Mononuclear cell (primary cell): ENCODE results near the gene C5orf63. TPM values are rescaled to one million over a fixed set of nuclear protein-coding genes. Genes with fewer than 3 reads are reported as not detected.
"Not testable (repeated sequence)": the region's sequence is repeated elsewhere in the genome, so short reads cannot be mapped to it uniquely, and the experiment has no call there.

Source experiments
- H3K27me3 ChIP-seq: 2 replicates; pipeline ENCODE4 v1.6.0; 2011; ENCODE audit warnings: low read length, control low read depth; ENCODE audit not compliant: insufficient read depth
- H3K4me1 ChIP-seq: 2 replicates; pipeline ENCODE4 v1.5.1; 2011; ENCODE audit warnings: mild to moderate bottlenecking, low read length, control low read depth; ENCODE audit not compliant: insufficient read depth
- H3K4me3 ChIP-seq: 2 replicates; pipeline ENCODE4 v1.5.1; 2011; ENCODE audit warnings: mild to moderate bottlenecking, low read length, moderate library complexity
- H3K9me3 ChIP-seq: 2 replicates; pipeline ENCODE4 v1.5.1; 2011; ENCODE audit warnings: low read depth, mild to moderate bottlenecking, control low read depth, low read length
- total RNA-seq: library from RNA; depleted of rRNA; stranded (reverse); fragments of >200 nt; gene quantifications from one replicate; pipeline ENCODE4 v1.2.3, GENCODE V29; 2012

C5orf63 gene
- total RNA-seq, 1 donor = 0.94 TPM

DNA sequence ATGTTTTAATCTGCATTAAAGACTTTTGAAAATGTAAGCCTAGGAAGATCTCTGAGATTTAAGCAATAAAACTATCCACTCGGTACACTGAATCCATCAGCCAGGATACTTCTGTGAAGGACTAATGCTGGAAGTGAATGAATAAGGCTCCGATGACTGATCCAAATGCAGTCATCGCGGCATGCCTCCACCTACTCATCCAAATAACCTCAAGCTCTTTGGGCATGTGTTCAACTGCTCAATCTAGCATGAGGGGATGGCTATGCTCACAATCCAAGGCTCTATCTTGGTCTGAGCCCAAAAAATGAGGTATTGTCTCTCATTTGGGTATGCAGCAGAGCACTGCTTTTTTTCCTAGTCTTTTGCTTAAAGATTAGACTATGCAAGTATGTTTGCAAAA, 62.1 kb downstream of the C5orf63 start:
- no peak overlapping the region for H3K4me3 ChIP-seq
- no peaks in the 10 kb centered on the region for H3K27me3 ChIP-seq
- H3K4me1 ChIP-seq = no peaks in the 10 kb centered on the region

DNA sequence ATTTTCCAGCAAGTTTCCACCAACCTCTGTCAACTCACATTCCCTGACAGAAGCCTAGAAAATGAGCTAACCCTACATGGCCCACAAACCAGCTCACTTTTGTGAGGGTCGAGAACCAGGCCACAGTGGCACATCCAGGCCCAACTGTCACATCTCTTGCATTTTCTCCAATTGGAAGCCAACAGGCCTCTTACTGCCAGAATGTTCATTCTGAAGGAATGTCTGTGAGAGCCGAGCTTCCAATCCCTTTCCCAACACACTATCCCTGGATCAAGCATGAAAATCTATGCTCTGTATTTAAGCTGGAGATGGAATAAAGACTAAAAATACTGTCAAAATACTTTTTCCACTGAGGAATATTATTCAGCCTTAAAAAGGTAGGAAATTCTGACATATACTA, 62.9 kb downstream of the C5orf63 start:
- H3K27me3 ChIP-seq = no peaks in the 10 kb centered on the region
- H3K9me3 ChIP-seq = no peaks in the 10 kb centered on the region
- no peak overlapping the region for H3K4me3 ChIP-seq
- no peaks in the 10 kb centered on the region for H3K4me1 ChIP-seq

More for the DNA sequence above, 62.1 kb downstream of the C5orf63 start:
- H3K9me3 ChIP-seq = no peaks in the 10 kb centered on the region

DNA sequence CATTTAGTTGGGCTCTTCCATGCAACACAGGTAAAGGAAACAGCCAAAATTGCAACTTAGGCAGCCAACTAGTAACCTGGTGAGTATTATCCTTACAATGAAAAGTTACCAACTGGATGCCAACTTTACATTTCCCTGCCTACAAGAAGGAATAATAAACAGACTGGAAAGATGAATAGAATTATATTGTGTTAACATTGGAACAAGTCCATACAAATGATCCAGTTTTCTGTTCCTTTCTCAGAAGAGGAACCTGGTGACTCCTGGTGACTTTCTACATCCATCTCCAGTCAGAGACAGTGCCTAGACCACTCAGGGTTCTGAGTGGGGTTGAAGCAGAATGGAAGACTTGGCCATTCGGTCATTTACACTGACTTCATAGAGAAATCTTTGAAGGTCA, 63.5 kb downstream of the C5orf63 start:
- no peaks in the 10 kb centered on the region for H3K4me1 ChIP-seq
- no peaks in the 10 kb centered on the region for H3K9me3 ChIP-seq
- no peak overlapping the region for H3K4me3 ChIP-seq
- no peaks in the 10 kb centered on the region for H3K27me3 ChIP-seq

DNA sequence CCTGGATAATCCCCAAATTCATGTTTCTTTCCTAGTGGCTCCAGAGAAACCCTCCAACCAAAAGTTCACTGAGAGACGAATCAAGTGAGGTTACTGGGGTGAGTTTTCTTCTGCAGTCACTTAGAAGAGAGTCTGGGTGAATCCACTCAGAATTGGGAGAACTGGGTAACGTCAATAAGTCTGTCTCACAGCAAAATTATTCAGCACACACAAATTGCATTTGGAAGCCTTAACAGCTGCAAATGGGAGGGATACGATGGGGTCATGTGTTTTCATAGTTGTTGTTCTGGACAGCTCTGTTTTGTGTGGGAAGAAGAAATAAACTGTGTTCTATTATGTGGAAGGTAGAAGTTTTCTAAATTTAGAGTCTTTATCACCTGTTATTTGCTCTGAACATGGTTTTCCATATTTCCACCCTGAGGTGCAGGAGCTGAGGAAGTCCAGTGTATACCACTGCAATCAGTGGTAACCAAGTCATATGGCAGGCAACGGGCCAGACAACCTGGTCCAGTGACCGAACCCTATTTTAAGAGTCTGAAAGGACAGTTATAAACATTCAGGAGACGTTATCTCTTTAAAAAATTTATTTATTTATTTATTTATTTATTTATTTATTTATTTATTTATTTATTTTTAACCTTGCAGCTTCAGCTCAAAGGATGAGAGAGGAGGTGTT, 64.9 kb downstream of the C5orf63 start:
- Histone ChIP-seq H3K4me3 (no peak overlapping the region), H3K9me3 (no peaks in the 10 kb centered on the region), H3K4me1 (no peaks in the 10 kb centered on the region), H3K27me3 (no peaks in the 10 kb centered on the region)

DNA sequence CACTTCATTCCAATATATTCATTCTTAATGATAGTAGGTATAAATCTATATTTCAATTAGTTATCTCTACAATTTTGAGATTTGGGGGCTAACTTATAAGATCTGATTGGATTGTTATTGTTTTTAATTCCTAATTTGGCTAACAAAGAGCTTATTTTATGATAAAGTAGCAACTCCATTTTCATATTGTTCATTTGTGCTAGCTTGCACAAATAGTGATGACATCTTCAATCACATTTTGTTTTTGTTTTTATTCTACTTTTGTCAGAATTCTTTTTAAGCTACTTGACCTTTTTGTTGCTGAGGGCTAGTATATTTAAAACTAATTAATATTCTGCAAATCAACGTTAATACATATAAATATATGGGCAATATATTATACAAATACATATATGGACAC, 65.8 kb downstream of the C5orf63 start:
- Histone ChIP-seq H3K9me3 (no peaks in the 10 kb centered on the region), H3K4me1 (no peaks in the 10 kb centered on the region), H3K27me3 (no peaks in the 10 kb centered on the region), H3K4me3 (no peak overlapping the region)

DNA sequence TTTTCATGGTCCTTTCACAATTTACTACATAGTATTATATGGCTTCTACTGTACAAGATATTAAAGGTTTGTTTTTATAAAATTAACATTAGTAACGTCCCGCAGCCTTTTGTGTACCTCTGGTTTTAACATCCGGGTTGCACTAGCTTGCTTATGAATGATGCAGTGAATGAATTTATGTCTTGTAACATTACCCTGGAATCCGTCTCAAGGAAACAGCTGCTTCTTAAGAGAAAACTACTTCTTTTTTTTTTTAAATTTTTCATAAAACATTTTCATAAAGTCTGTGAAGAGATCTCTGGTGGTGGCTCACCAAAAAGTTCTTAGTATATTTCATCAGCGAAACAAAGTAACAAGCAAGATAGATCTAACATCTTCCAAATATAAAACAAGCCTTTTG, 66.6 kb downstream of the C5orf63 start:
- Histone ChIP-seq H3K4me1 (no peaks in the 10 kb centered on the region), H3K27me3 (no peaks in the 10 kb centered on the region), H3K9me3 (no peaks in the 10 kb centered on the region), H3K4me3 (no peak overlapping the region)

DNA sequence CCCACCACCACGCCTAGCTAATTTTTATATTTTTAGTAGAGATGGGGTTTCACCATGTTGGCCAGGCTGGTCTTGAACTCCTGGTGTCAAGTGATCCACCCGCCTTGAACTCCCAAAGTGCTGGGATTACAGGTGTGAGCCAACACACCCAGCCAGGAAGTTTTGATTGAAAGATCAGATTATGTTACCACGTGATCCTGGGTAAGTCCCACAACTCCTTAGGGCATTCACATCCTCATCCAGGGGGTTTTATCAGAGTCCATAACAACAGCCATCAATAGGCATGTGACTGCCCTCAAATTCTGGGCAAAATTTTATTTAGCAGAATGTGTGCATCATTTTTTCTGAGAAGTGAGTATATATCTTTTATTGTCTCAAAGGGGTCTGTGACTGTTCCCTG, 68.0 kb downstream of the C5orf63 start:
- not testable (repeated sequence) for H3K27me3 ChIP-seq, H3K9me3 ChIP-seq, H3K4me3 ChIP-seq, H3K4me1 ChIP-seq

DNA sequence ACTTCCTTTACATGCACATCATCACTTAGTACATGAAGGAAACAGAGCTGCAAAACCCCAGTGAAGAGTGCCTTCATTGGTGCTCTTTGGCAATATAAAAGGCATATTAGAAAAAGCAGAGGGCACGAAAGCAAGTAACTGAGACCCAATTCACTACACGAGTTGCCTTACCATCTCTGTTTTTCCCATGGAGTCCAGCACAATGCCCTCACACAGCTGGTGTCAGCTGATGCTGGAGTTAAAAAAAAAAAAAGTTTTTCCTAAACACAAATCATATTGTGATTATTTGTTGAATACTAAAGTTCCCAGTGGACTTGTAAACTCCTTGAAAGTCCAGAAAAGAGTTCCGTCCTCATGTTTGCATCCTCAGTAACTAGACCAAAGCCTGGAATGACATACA, 68.6 kb downstream of the C5orf63 start:
- Histone ChIP-seq H3K4me3 (no peak overlapping the region), H3K27me3 (no peaks in the 10 kb centered on the region), H3K4me1 (no peaks in the 10 kb centered on the region), H3K9me3 (no peaks in the 10 kb centered on the region)

DNA sequence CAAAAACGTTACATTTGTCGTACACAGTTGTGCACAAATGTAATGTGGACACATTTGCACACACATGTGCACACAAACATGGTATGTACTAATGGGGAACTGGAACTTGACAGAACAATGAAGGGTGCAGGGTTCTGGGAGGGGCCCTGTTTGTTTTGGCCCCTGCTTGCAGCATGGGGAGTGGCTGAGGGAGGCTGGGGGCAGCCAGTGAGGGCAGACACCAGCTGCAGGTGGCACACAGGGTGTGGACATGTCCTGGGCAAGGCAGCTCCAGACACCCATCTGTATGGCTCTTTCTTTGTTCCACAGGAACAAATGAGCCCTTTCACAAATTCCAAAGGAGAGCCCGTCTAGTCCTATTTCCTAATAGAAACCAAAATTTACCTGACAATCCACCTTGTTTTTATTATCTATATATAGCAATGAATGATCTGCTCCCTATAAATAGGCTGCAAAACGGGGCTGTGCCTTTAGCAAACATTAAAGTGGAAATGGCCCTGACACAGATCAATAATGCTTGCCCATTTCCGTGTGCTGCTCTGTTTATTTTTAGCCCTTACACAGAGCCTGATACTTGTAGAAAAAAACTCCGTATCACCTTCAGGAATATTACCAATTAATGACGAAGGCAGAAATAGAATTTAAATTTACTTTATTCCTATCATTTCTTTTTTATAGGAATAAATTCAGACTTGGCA, 69.4 kb downstream of the C5orf63 start:
- Histone ChIP-seq H3K4me3 (no peak overlapping the region), H3K4me1 (no peaks in the 10 kb centered on the region), H3K27me3 (no peaks in the 10 kb centered on the region), H3K9me3 (no peaks in the 10 kb centered on the region)

DNA sequence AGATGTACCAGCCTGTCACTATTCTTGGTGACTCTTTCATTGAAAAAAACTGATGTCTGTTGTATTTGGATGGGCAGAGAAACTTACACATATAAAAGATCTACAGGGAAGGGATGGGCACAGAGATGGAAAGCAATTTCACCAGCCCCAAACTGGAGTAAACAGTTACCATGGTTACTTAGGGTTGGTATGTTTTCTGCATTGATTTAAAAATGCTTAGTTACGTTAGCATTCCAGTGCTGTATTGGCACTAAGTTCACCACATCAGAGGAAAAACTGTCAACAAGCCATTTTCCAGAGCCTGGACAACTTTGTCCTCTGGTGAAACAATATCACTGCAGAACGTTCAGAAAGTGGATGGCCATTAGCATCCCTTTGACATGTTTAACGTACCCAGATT, 70.9 kb downstream of the C5orf63 start:
- H3K27me3 ChIP-seq = no peaks in the 10 kb centered on the region
- H3K4me1 ChIP-seq = peaks cover 5% of the 10 kb centered on the region
- no peaks in the 10 kb centered on the region for H3K9me3 ChIP-seq
- no peak overlapping the region for H3K4me3 ChIP-seq

DNA sequence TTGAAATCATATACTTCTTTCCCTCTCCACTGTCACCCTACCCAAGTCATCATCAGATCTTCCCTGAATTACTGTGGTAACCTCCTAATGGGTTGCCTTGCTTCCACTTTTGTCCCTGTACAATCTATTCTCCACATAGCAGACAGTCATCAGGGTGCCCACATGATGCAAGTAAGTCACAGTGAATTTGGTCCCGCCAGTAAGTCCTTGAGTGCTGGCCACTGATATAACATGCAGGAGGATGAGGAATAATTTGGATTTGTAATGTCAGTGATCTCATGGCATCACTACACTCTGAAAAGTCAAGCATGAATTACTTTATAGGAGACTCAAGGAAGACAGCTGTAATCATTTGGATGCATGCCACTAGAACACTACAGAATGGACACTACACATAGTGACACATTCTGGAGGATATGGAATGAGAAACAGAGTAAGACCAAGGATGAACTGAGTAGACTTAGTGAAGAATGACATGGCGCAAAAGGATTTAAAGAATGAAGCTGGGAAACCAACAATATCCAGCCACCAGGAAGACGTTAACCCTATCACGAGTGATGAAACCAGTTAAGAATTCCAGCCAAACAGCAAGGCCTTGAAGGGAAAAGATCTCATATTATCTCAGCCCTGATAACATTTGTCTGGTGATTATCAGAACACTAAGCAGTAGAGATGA, 71.5 kb downstream of the C5orf63 start:
- Histone ChIP-seq H3K27me3 (no peaks in the 10 kb centered on the region), H3K4me1 (peaks cover 5% of the 10 kb centered on the region), H3K4me3 (no peak overlapping the region), H3K9me3 (no peaks in the 10 kb centered on the region)

Other genes with a start within 250 kb of the C5orf63 start
- 7.8 TPM for gene MARCHF3, start 42.9 kb downstream of the C5orf63 start, total RNA-seq
- gene MEGF10, start 217.3 kb upstream of the C5orf63 start, total RNA-seq = under 0.01 TPM